Neutrophil (primary cell): ENCODE results near the gene MTCL3.

ENCODE experiments used
- H3K27ac ChIP-seq: fragments of 200-600 bp; sonication (generic); 2 replicates; pipeline ENCODE4 v1.5.1; 2016; ENCODE audit warnings: mild to moderate bottlenecking, moderate library complexity
- H3K27me3 ChIP-seq: fragments of 200-600 bp; sonication (generic); 2 replicates; pipeline ENCODE4 v1.6.0; 2016; ENCODE audit warnings: mild to moderate bottlenecking
- H3K36me3 ChIP-seq: fragments of 200-600 bp; sonication (generic); 2 replicates; pipeline ENCODE4 v1.5.1; 2017
- H3K4me1 ChIP-seq, 2 experiments: fragments of 200-600 bp in 1 of 2; sonication (generic) in 1 of 2; 1 replicate in 1 of 2; 2 replicates in 1 of 2; pipeline versions ENCODE4 v1.5.1 to v1.6.1; 2013 to 2016; ENCODE audit warnings: low read depth in 1 of 2, low read length in 1 of 2, mild to moderate bottlenecking in 1 of 2, moderate library complexity in 1 of 2; ENCODE audit not compliant: control insufficient read depth in 1 of 2, insufficient read depth in 1 of 2
- H3K4me3 ChIP-seq, 2 experiments: fragments of 200-600 bp in 1 of 2; sonication (generic) in 1 of 2; 1 replicate in 1 of 2; 2 replicates in 1 of 2; pipeline ENCODE4 v1.5.1; 2013 to 2016; ENCODE audit warnings: low read depth in 1 of 2, low read length in 1 of 2, mild to moderate bottlenecking in 1 of 2, moderate library complexity in 1 of 2
- H3K9me3 ChIP-seq: fragments of 200-600 bp; sonication (generic); 2 replicates; pipeline ENCODE4 v1.5.1; 2016
- CTCF ChIP-seq: fragments of 200-600 bp; sonication (generic); IDR thresholded peaks from 2 replicates; pipeline ENCODE4 v1.5.1; 2016; ENCODE audit warnings: antibody characterized with exemption

The MTCL3 gene

GRCh38 chr6:127518710-127519468, at the start of gene MTCL3:
Gene MTCL3 (minus strand): TSS chr6:127519335.
- Histone ChIP-seq H3K9me3 (no peaks in the 10 kb centered on the region), H3K36me3 (no peaks in the 10 kb centered on the region), H3K27me3 (peaks cover 98% of the 10 kb centered on the region), H3K4me1 (no peaks in the 10 kb centered on the region), H3K27ac (no peak within 1 kb of the TSS), H3K4me3 (no peak within 1 kb of the TSS)
- TF ChIP-seq CTCF, result no peak

GRCh38 chr6:127567476-127567875, 48.3 kb upstream of the MTCL3 start:
- Histone ChIP-seq H3K4me3 (no peak overlapping the region), H3K4me1 (no peaks in the 10 kb centered on the region), H3K27me3 (no peaks in the 10 kb centered on the region), H3K27ac (no peak overlapping the region), H3K9me3 (no peaks in the 10 kb centered on the region), H3K36me3 (no peaks in the 10 kb centered on the region)
- TF ChIP-seq CTCF, result no peak

GRCh38 chr6:127566651-127567050, 47.5 kb upstream of the MTCL3 start:
- Histone ChIP-seq H3K4me3 (no peak overlapping the region), H3K4me1 (no peaks in the 10 kb centered on the region), H3K27ac (no peak overlapping the region), H3K9me3 (no peaks in the 10 kb centered on the region), H3K36me3 (no peaks in the 10 kb centered on the region), H3K27me3 (no peaks in the 10 kb centered on the region)
- no peak for TF ChIP-seq CTCF

GRCh38 chr6:127566119-127566518, 47.0 kb upstream of the MTCL3 start:
- no peak for TF ChIP-seq CTCF
- Histone ChIP-seq H3K27ac (no peak overlapping the region), H3K9me3 (no peaks in the 10 kb centered on the region), H3K36me3 (no peaks in the 10 kb centered on the region), H3K27me3 (no peaks in the 10 kb centered on the region), H3K4me3 (no peak overlapping the region), H3K4me1 (no peaks in the 10 kb centered on the region)

GRCh38 chr6:127564761-127565160, 45.6 kb upstream of the MTCL3 start:
- H3K27ac ChIP-seq, result no peak overlapping the region
- no peak overlapping the region for H3K4me3 ChIP-seq

More at GRCh38 chr6:127564761-127565160, 45.6 kb upstream of the MTCL3 start:
- H3K36me3 ChIP-seq, result no peaks in the 10 kb centered on the region
- no peaks in the 10 kb centered on the region for H3K27me3 ChIP-seq
- H3K4me1 ChIP-seq, result no peaks in the 10 kb centered on the region
- TF ChIP-seq CTCF, result no peak
- H3K9me3 ChIP-seq, result no peaks in the 10 kb centered on the region
